Osteoblast (primary cell): Measurements from ENCODE around the gene CSRP3. TPM values are rescaled to one million over a fixed set of nuclear protein-coding genes. Genes with fewer than 3 reads are reported as not detected.

Source experiments
- DNase-seq: peaks from one replicate; pipeline ENCODE4 v3.0.0; 2011; ENCODE audit warnings: low spot score, mixed read lengths; ENCODE audit not compliant: insufficient read length; ENCODE audit errors: missing footprints
- H2AFZ ChIP-seq: 2 replicates; pipeline ENCODE4 v1.6.0; 2011; ENCODE audit warnings: mild to moderate bottlenecking, low read length
- H3K27ac ChIP-seq: 2 replicates; pipeline ENCODE4 v1.5.1; 2011; ENCODE audit warnings: mild to moderate bottlenecking, low read depth, low read length, moderate library complexity
- H3K27me3 ChIP-seq: 2 replicates; pipeline ENCODE4 v1.6.0; 2012; ENCODE audit warnings: mild to moderate bottlenecking, control low read depth, inconsistent platforms, low read length, moderate library complexity; ENCODE audit not compliant: insufficient read depth
- H3K36me3 ChIP-seq: 2 replicates; pipeline ENCODE4 v1.5.1; 2011; ENCODE audit warnings: mild to moderate bottlenecking, low read length, control low read depth, moderate library complexity; ENCODE audit not compliant: insufficient read depth
- H3K4me1 ChIP-seq: 2 replicates; pipeline ENCODE4 v1.5.1; 2011; ENCODE audit warnings: mild to moderate bottlenecking, low read length, control low read depth, moderate library complexity; ENCODE audit not compliant: insufficient read depth
- H3K4me2 ChIP-seq: 2 replicates; pipeline ENCODE4 v1.6.0; 2011; ENCODE audit warnings: mild to moderate bottlenecking, low read length; ENCODE audit not compliant: insufficient read depth
- H3K4me3 ChIP-seq: fragments of 200-600 bp; sonication (generic); 3 replicates; pipeline ENCODE4 v1.5.1; 2012; ENCODE audit warnings: mild to moderate bottlenecking, low read length, inconsistent platforms; ENCODE audit not compliant: insufficient read depth
- H3K79me2 ChIP-seq: 2 replicates; pipeline ENCODE4 v1.6.0; 2012; ENCODE audit warnings: mild to moderate bottlenecking, low read length, control low read depth, inconsistent platforms; ENCODE audit not compliant: insufficient read depth
- H3K9me3 ChIP-seq: 2 replicates; pipeline ENCODE4 v1.5.1; 2011; ENCODE audit warnings: low read depth, low read length, control low read depth
- H4K20me1 ChIP-seq: 2 replicates; pipeline ENCODE4 v1.6.0; 2012; ENCODE audit warnings: mild to moderate bottlenecking, low read length, control low read depth; ENCODE audit not compliant: insufficient read depth
- CTCF ChIP-seq: IDR thresholded peaks from 2 replicates; pipeline ENCODE4 v1.5.1; 2011; ENCODE audit warnings: mild to moderate bottlenecking, low read depth, low read length, moderate library complexity; ENCODE audit errors: extremely low read depth
- total RNA-seq: library from RNA; depleted of rRNA; stranded (reverse); fragments of >200 nt; gene quantifications from 2 replicates; pipeline ENCODE4 v1.2.3, GENCODE V29; 2012

Gene CSRP3
- total RNA-seq, 1 donor = not detected

GRCh38 chr11:19164881-19165280 is 36.9 kb downstream of the CSRP3 start:
- H3K36me3 ChIP-seq = peaks cover 13% of the 10 kb centered on the region
- H3K27me3 ChIP-seq = no peaks in the 10 kb centered on the region
- DNase-seq = no peak
- H3K79me2 ChIP-seq = no peaks in the 10 kb centered on the region
- no peak overlapping the region for H3K4me3 ChIP-seq
- no peak for TF ChIP-seq CTCF
- H3K4me1 ChIP-seq = no peaks in the 10 kb centered on the region
- H3K9me3 ChIP-seq = no peaks in the 10 kb centered on the region
- no peak overlapping the region for H3K27ac ChIP-seq
- H4K20me1 ChIP-seq = no peaks in the 10 kb centered on the region
- no peak overlapping the region for H2AFZ ChIP-seq
- no peak overlapping the region for H3K4me2 ChIP-seq

- no peaks in the 10 kb centered on the region for H3K79me2 ChIP-seq
- no peak overlapping the region for H2AFZ ChIP-seq
- H4K20me1 ChIP-seq = no peaks in the 10 kb centered on the region
- no peak overlapping the region for H3K4me3 ChIP-seq
- TF ChIP-seq CTCF = no peak
- H3K9me3 ChIP-seq = no peaks in the 10 kb centered on the region
- no peak overlapping the region for H3K27ac ChIP-seq
- no peak overlapping the region for H3K4me2 ChIP-seq
- H3K27me3 ChIP-seq = no peaks in the 10 kb centered on the region
- no peaks in the 10 kb centered on the region for H3K4me1 ChIP-seq
- no peak for DNase-seq
- peaks cover 13% of the 10 kb centered on the region for H3K36me3 ChIP-seq
Measured at GRCh38 chr11:19164230-19164855, 37.4 kb downstream of the CSRP3 start.

DNA sequence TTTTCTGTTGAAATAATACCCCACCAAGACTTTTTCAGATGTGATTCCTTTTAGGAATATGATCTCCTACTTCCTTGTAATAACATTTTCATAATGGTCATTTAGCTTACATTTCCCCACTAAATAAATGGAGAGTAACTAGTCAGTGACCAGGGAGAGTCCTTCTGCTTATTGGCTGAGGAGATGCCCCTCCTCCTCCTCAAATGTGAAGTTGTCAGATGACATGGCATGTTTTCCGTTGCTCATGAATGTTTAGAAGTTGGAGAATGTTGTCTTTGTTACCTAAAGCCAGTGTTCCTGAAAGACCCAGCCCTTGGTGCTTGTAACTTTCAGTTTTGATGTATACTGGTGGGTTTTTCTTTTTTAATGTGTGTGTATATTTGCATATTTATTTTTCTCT is 38.2 kb downstream of the CSRP3 start:
- no peaks in the 10 kb centered on the region for H3K4me1 ChIP-seq
- H4K20me1 ChIP-seq = no peaks in the 10 kb centered on the region
- no peak overlapping the region for H2AFZ ChIP-seq
- DNase-seq = no peak
- TF ChIP-seq CTCF = no peak
- no peak overlapping the region for H3K4me2 ChIP-seq
- peaks cover 13% of the 10 kb centered on the region for H3K36me3 ChIP-seq
- no peak overlapping the region for H3K4me3 ChIP-seq
- no peaks in the 10 kb centered on the region for H3K27me3 ChIP-seq
- no peaks in the 10 kb centered on the region for H3K79me2 ChIP-seq
- H3K9me3 ChIP-seq = no peaks in the 10 kb centered on the region
- no peak overlapping the region for H3K27ac ChIP-seq

- Histone ChIP-seq H3K36me3 (peaks cover 13% of the 10 kb centered on the region), H3K4me3 (no peak overlapping the region), H3K4me2 (no peak overlapping the region), H3K9me3 (no peaks in the 10 kb centered on the region), H3K4me1 (no peaks in the 10 kb centered on the region), H3K27ac (no peak overlapping the region), H4K20me1 (no peaks in the 10 kb centered on the region), H2AFZ (no peak overlapping the region), H3K27me3 (no peaks in the 10 kb centered on the region), H3K79me2 (no peaks in the 10 kb centered on the region)
- no peak for TF ChIP-seq CTCF
- DNase-seq = no peak
Measured at GRCh38 chr11:19162951-19163505, 38.8 kb downstream of the CSRP3 start.
